Upper lobe of left lung (tissue), 4 donors: ENCODE data around the gene ACTR1B.

Experiments
- CTCF ChIP-seq, 6 experiments: fragments of 450-650 bp in 4 of 6; fragments of 200-600 bp in 2 of 6; sonication (generic) in 2 of 6; IDR thresholded peaks; one replicate each; pipeline ENCODE4 v1.5.1; 2016 to 2019; ENCODE audit warnings: antibody characterized with exemption in 6 of 6
- POLR2AphosphoS5 ChIP-seq, 2 donors: sonication (generic); formaldehyde crosslinking; IDR thresholded peaks; one replicate each; pipeline ENCODE4 v1.5.1; 2017; ENCODE audit warnings: antibody characterized with exemption in 2 of 2

- no peak for TF ChIP-seq POLR2AphosphoS5 (IDR thresholded peaks at IDR 0.05)
- no peak for TF ChIP-seq CTCF (IDR thresholded peaks at IDR 0.05)
Observed at GRCh38 chr2:97708608-97709007, 44.8 kb upstream of the ACTR1B start.
